ENCODE results near the gene MUTYH. TPM values are rescaled to one million over a fixed set of nuclear protein-coding genes. Genes with fewer than 3 reads are reported as not detected.
A peak's percentile ranks its signal among the peaks of the same experiment; 100 is the strongest.

Gene MUTYH
- total RNA-seq, 4 donors from 2014 or later = 12.6 to 49.2 (median 26.3) TPM

DNA sequence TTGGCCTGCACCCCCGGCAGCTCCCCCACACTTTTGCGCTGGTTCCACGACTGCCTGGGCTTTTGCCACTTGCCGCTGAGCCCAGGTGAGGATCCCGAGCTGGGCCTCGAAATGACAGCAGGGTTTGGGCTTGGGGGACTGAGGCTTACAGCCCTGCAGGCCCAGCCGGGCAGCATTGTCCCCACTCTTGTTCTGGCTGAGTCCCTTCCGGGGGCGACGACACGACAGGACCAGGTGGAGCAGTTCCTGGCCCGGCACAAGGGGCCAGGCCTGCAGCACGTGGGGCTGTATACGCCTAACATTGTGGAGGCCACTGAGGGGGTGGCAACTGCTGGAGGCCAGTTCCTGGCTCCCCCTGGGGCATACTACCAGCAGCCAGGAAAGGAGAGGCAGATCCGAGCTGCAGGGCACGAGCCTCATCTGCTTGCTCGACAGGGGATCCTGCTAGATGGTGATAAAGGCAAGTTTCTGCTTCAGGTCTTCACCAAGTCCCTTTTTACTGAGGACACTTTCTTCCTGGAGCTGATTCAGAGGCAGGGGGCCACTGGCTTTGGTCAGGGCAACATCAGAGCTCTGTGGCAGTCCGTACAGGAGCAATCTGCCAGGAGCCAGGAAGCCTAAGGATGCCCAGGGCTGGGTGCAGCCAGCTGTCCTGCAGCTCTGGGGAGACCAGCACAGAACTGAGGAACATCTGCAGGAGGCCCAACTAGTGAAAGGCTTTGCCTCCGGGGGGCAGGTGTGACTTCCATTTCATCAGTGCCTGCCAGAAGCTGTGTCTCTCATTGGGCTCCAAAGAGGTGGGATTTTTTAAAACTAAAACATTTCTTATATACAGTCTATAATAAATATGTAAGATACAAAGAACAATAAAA, 12.4 kb downstream of the MUTYH start:
- intact Hi-C loops (cut with DNase I; ENCODE audit: low total_unique reads) = no loop called here
- no peak for TF ChIP-seq POLR2A (IDR thresholded peaks at IDR 0.05)
- TF ChIP-seq, protein P1, sequence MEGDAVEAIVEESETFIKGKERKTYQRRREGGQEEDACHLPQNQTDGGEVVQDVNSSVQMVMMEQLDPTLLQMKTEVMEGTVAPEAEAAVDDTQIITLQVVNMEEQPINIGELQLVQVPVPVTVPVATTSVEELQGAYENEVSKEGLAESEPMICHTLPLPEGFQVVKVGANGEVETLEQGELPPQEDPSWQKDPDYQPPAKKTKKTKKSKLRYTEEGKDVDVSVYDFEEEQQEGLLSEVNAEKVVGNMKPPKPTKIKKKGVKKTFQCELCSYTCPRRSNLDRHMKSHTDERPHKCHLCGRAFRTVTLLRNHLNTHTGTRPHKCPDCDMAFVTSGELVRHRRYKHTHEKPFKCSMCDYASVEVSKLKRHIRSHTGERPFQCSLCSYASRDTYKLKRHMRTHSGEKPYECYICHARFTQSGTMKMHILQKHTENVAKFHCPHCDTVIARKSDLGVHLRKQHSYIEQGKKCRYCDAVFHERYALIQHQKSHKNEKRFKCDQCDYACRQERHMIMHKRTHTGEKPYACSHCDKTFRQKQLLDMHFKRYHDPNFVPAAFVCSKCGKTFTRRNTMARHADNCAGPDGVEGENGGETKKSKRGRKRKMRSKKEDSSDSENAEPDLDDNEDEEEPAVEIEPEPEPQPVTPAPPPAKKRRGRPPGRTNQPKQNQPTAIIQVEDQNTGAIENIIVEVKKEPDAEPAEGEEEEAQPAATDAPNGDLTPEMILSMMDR (IDR thresholded peaks at IDR 0.05) = no peak
- Histone ChIP-seq H3K27ac (no peak overlapping the region), H3K27me3 (no peaks in the 10 kb centered on the region), H3K4me3 (no peak overlapping the region), H3K4me1 (peaks cover 0 to 3% of the 10 kb centered on the region in 2 donors), H3K9me3 (no peaks in the 10 kb centered on the region), H3K36me3 (no peaks in the 10 kb centered on the region)
- no peak for DNase-seq

- no peaks in the 10 kb centered on the region for H3K9me3 ChIP-seq
- peaks cover 0 to 3% of the 10 kb centered on the region in 2 donors for H3K4me1 ChIP-seq
- no peaks in the 10 kb centered on the region for H3K36me3 ChIP-seq
- H3K27ac ChIP-seq = no peak within 1 kb of the TSS
- peak within 1 kb of the TSS; percentile 30 to 39 for H3K4me3 ChIP-seq
- intact Hi-C loops (cut with DNase I; ENCODE audit: low total_unique reads) = no loop called here
- DNase-seq = peak; percentile 58 to 70
- H3K27me3 ChIP-seq = no peaks in the 10 kb centered on the region
- TF ChIP-seq, protein P1 (IDR thresholded peaks at IDR 0.05) = no peak
- TF ChIP-seq POLR2A (IDR thresholded peaks at IDR 0.05) = peak in 1 of 2 donors; percentile 11
Observed at GRCh38 chr1:45326627-45327623, 13.3 kb downstream of the MUTYH start, which contains the start of gene HPDL. TSS of gene HPDL (plus strand) at chr1:45326895. CDS start at chr1:45327149, 254 bp downstream.

GRCh38 chr1:45325851-45326506, 14.3 kb downstream of the MUTYH start:
- H3K4me1 ChIP-seq = peaks cover 0 to 3% of the 10 kb centered on the region in 2 donors
- no peak for DNase-seq
- no peak overlapping the region for H3K4me3 ChIP-seq
- intact Hi-C loops (cut with DNase I; ENCODE audit: low total_unique reads) = no loop called here
- H3K9me3 ChIP-seq = no peaks in the 10 kb centered on the region
- no peaks in the 10 kb centered on the region for H3K27me3 ChIP-seq
- no peak for TF ChIP-seq POLR2A (IDR thresholded peaks at IDR 0.05)
- TF ChIP-seq, protein P1 (IDR thresholded peaks at IDR 0.05) = no peak
- no peak overlapping the region for H3K27ac ChIP-seq
- no peaks in the 10 kb centered on the region for H3K36me3 ChIP-seq

DNA sequence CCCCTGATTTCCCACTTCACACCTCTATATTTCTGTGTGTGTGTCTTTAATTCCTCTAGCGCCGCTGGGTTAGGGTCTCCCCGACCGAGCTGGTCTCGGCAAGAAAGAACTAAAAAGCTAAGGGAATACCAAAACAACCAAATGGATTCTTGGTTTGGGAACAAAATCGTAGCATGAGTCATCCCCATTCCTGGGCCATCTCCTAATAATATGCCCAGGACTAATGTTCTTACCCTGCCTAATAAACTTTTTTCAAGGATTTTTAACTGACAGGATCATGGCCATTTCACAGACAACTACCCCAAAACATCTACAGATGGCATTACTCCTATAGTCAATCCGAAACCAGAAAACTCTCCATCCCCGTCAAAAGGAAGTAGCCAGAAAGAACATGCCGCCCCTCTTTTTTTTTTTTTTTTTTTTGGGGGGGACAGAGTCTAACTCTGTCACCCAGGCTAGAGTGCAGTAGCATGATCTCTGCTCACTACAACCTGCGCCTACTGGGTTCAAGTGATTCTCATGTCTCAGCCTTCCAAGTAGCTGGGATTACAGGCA, 17.7 kb downstream of the MUTYH start:
- H3K36me3 ChIP-seq = no peaks in the 10 kb centered on the region
- intact Hi-C loops (cut with DNase I; ENCODE audit: low total_unique reads) = no loop called here

More for the DNA sequence above, 17.7 kb downstream of the MUTYH start:
- H3K4me3 ChIP-seq = no peak overlapping the region
- no peak for DNase-seq
- TF ChIP-seq, protein P1 (IDR thresholded peaks at IDR 0.05) = no peak
- TF ChIP-seq POLR2A (IDR thresholded peaks at IDR 0.05) = no peak
- H3K27me3 ChIP-seq = no peaks in the 10 kb centered on the region
- H3K4me1 ChIP-seq = peaks cover 0 to 3% of the 10 kb centered on the region in 2 donors
- H3K9me3 ChIP-seq = no peaks in the 10 kb centered on the region
- H3K27ac ChIP-seq = no peak overlapping the region

Measured in uterus (tissue), 4 donors.